H1 (cell line): ENCODE results near the gene PSMD3. TPM values are rescaled to one million over a fixed set of nuclear protein-coding genes. Genes with fewer than 3 reads are reported as not detected.

Experiments used
- CTCF ChIA-PET: fragments of 300-600 bp; sonication (Branson Sonifier 250); formaldehyde crosslinking; loops from one replicate; lab custom pipeline; 2021; ENCODE audit not compliant: partially characterized antibody; lab: Charles Lee
- POLR2A ChIA-PET: fragments of 300-600 bp; sonication (Branson Sonifier 250); formaldehyde crosslinking; loops from one replicate; lab custom pipeline; 2021; ENCODE audit warnings: inconsistent platforms; ENCODE audit not compliant: partially characterized antibody; lab: Charles Lee
- DNase-seq, 2 experiments: peaks; one replicate each; pipeline versions ENCODE4 v3.0.0 to v3.0.0-alpha.2; 2010 to 2022; ENCODE audit warnings: low spot score in 2 of 2, low read depth in 1 of 2, mixed read lengths in 1 of 2
- FAIRE-seq: peaks from 2 replicates; lab custom pipeline; 2011; peaks lifted over from hg19 to GRCh38; lab: Jason Lieb, UNC
- H2AFZ ChIP-seq: 2 replicates; pipeline ENCODE4 v1.8.1; 2012; ENCODE audit warnings: low read length, inconsistent platforms
- H2AK5ac ChIP-seq: 2 replicates; pipeline ENCODE4 v1.6.1; 2013; ENCODE audit warnings: low read depth, low read length
- H2BK120ac ChIP-seq: replicated peaks from 2 replicates; pipeline ENCODE3; 2013; ENCODE audit warnings: low read depth, low read length, inconsistent platforms
- H2BK12ac ChIP-seq: 2 replicates; pipeline ENCODE4 v1.6.1; 2013; ENCODE audit warnings: low read depth, low read length
- H2BK15ac ChIP-seq: 2 replicates; pipeline ENCODE4 v1.6.1; 2013; ENCODE audit warnings: low read length
- H2BK20ac ChIP-seq: 2 replicates; pipeline ENCODE4 v1.6.1; 2013; ENCODE audit warnings: low read length
- H2BK5ac ChIP-seq: 2 replicates; pipeline ENCODE4 v1.6.1; 2013; ENCODE audit warnings: low read depth, low read length
- H3K14ac ChIP-seq: 2 replicates; pipeline ENCODE4 v1.6.1; 2013; ENCODE audit warnings: inconsistent platforms; ENCODE audit not compliant: insufficient read length
- H3K18ac ChIP-seq: 2 replicates; pipeline ENCODE4 v1.6.1; 2013; ENCODE audit warnings: low read length; ENCODE audit errors: extremely low read depth
- H3K23ac ChIP-seq: 2 replicates; pipeline ENCODE4 v1.6.1; 2013; ENCODE audit warnings: inconsistent platforms; ENCODE audit not compliant: insufficient read length
- H3K23me2 ChIP-seq: 2 replicates; pipeline ENCODE4 v1.6.1; 2013; ENCODE audit warnings: low read depth, low read length
- H3K27ac ChIP-seq: 2 replicates; pipeline ENCODE4 v1.6.1; 2011; ENCODE audit warnings: low read depth, low read length, inconsistent platforms
- H3K27me3 ChIP-seq, 4 experiments: replicated peaks in 1 of 4; 1 replicate in 1 of 4; 2 replicates in 3 of 4; pipeline versions ENCODE4 v1.6.1 to v1.8.1; 2011 to 2013; ENCODE audit warnings: low read length in 3 of 4, mild to moderate bottlenecking in 3 of 4, inconsistent platforms in 2 of 4, mixed read lengths in 2 of 4, moderate library complexity in 1 of 4; ENCODE audit not compliant: control insufficient read depth in 3 of 4, insufficient read depth in 3 of 4; ENCODE audit errors: extremely low read depth in 1 of 4
- H3K36me3 ChIP-seq, 4 experiments: 2 replicates each; pipeline versions ENCODE4 v1.6.1 to v1.8.1; 2011 to 2013; ENCODE audit warnings: mild to moderate bottlenecking in 4 of 4, low read length in 3 of 4, moderate library complexity in 2 of 4, control low read depth in 1 of 4, inconsistent platforms in 1 of 4; ENCODE audit not compliant: insufficient read depth in 4 of 4, control insufficient read depth in 2 of 4
- H3K4ac ChIP-seq: replicated peaks from 2 replicates; pipeline ENCODE3; 2013; ENCODE audit warnings: low read length, low read depth, mixed read lengths, inconsistent platforms; ENCODE audit not compliant: insufficient read length
- H3K4me1 ChIP-seq, 4 experiments: replicated peaks in 1 of 4; 1 replicate in 1 of 4; 2 replicates in 3 of 4; pipeline versions ENCODE4 v1.6.1 to v1.8.1; 2011 to 2013; ENCODE audit warnings: low read length in 3 of 4, inconsistent platforms in 2 of 4, mixed read lengths in 1 of 4; ENCODE audit not compliant: insufficient read depth in 4 of 4, control insufficient read depth in 3 of 4
- H3K4me2 ChIP-seq, 2 experiments: 2 replicates each; pipeline versions ENCODE4 v1.6.1 to v1.8.1; 2011 to 2013; ENCODE audit warnings: low read depth in 2 of 2, low read length in 2 of 2, control low read depth in 1 of 2, inconsistent platforms in 1 of 2, mild to moderate bottlenecking in 1 of 2; ENCODE audit not compliant: insufficient read depth in 1 of 2
- H3K4me3 ChIP-seq, 4 experiments: fragments of 200-600, 300-600 bp in 1 of 4; sonication (generic), shearing (Covaris generic), sonication (Bioruptor Twin) in 1 of 4; 2 replicates each; pipeline versions ENCODE4 v1.5.1 to v1.8.1; 2011 to 2016; ENCODE audit warnings: low read length in 4 of 4, low read depth in 3 of 4, control low read depth in 2 of 4, inconsistent platforms in 2 of 4, mild to moderate bottlenecking in 2 of 4, mixed read lengths in 1 of 4, moderate library complexity in 1 of 4; ENCODE audit not compliant: insufficient read depth in 2 of 4; ENCODE audit errors: extremely low read depth in 1 of 4
- H3K56ac ChIP-seq: replicated peaks from 2 replicates; pipeline ENCODE3; 2013; ENCODE audit warnings: low read depth, mild to moderate bottlenecking, mixed read lengths, low read length, inconsistent platforms; ENCODE audit not compliant: insufficient read length
- H3K79me1 ChIP-seq: 2 replicates; pipeline ENCODE4 v1.6.1; 2013; ENCODE audit warnings: low read depth, low read length, control low read depth
- H3K79me2 ChIP-seq, 2 experiments: 2 replicates each; pipeline versions ENCODE4 v1.6.1 to v1.8.1; 2012 to 2013; ENCODE audit warnings: low read length in 2 of 2, mild to moderate bottlenecking in 2 of 2, inconsistent platforms in 1 of 2; ENCODE audit not compliant: insufficient read depth in 2 of 2, control insufficient read depth in 1 of 2
- H3K9ac ChIP-seq, 4 experiments: replicated peaks in 1 of 4; 1 replicate in 1 of 4; 2 replicates in 3 of 4; pipeline versions ENCODE4 v1.6.1 to v1.8.1; 2011 to 2013; ENCODE audit warnings: low read depth in 3 of 4, low read length in 3 of 4, control low read depth in 2 of 4, mild to moderate bottlenecking in 2 of 4, moderate library complexity in 2 of 4, inconsistent platforms in 1 of 4; ENCODE audit errors: extremely low read depth in 1 of 4
- H3K9me3 ChIP-seq, 2 experiments: 2 replicates each; pipeline versions ENCODE4 v1.6.1 to v1.8.1; 2012 to 2013; ENCODE audit warnings: mild to moderate bottlenecking in 2 of 2, moderate library complexity in 2 of 2, control low read depth in 1 of 2, inconsistent platforms in 1 of 2, low read depth in 1 of 2, low read length in 1 of 2, mixed read lengths in 1 of 2; ENCODE audit not compliant: insufficient read depth in 2 of 2
- H4K20me1 ChIP-seq, 2 experiments: replicated peaks in 1 of 2; 2 replicates each; pipeline versions ENCODE3 to v1.8.1; 2011 to 2013; ENCODE audit warnings: inconsistent platforms in 2 of 2, low read length in 2 of 2, mild to moderate bottlenecking in 1 of 2; ENCODE audit not compliant: insufficient read depth in 2 of 2, control insufficient read depth in 1 of 2
- H4K5ac ChIP-seq: 2 replicates; pipeline ENCODE4 v1.6.1; 2013; ENCODE audit warnings: low read length, low read depth, mixed read lengths, inconsistent platforms; ENCODE audit not compliant: insufficient read length
- H4K8ac ChIP-seq: 2 replicates; pipeline ENCODE4 v1.8.0; 2013; ENCODE audit warnings: mild to moderate bottlenecking, moderate library complexity, low read length, inconsistent platforms; ENCODE audit not compliant: insufficient read depth; ENCODE audit errors: extremely low read depth
- H4K91ac ChIP-seq: replicated peaks from 2 replicates; pipeline ENCODE3; 2013; ENCODE audit warnings: low read length, mixed read lengths, inconsistent platforms; ENCODE audit not compliant: insufficient read length
- EGR1 ChIP-seq: IDR thresholded peaks from 2 replicates; pipeline ENCODE4 v1.6.1; 2011; ENCODE audit warnings: low read depth, low read length, borderline replicate concordance
- HDAC2 ChIP-seq, 2 experiments: fragments of 300-600 bp in 1 of 2; sonication (generic) in 1 of 2; IDR thresholded peaks; 2 replicates each; pipeline ENCODE4 v1.6.1; 2011 to 2012; ENCODE audit warnings: low read depth in 2 of 2, low read length in 2 of 2, mild to moderate bottlenecking in 2 of 2, moderate library complexity in 2 of 2, borderline replicate concordance in 1 of 2, inconsistent platforms in 1 of 2
- JUN ChIP-seq: IDR thresholded peaks from 2 replicates; pipeline ENCODE4 v1.6.1; 2011; ENCODE audit warnings: low read depth, mild to moderate bottlenecking, improper control_type of control experiment, low read length
- KDM4A ChIP-seq: IDR thresholded peaks from one replicate; pipeline ENCODE4 v1.7.1; 2012; ENCODE audit warnings: low read depth, mild to moderate bottlenecking, moderate library complexity, low read length, inconsistent platforms; ENCODE audit not compliant: severe bottlenecking
- SIN3A ChIP-seq, 2 experiments: IDR thresholded peaks in 1 of 2; conservative IDR thresholded peaks in 1 of 2; 2 replicates each; pipeline ENCODE4 v1.6.1; 2011 to 2012; ENCODE audit warnings: low read length in 2 of 2, improper control_type of control experiment in 1 of 2, low read depth in 1 of 2, mild to moderate bottlenecking in 1 of 2
- SP4 ChIP-seq: IDR thresholded peaks from 2 replicates; pipeline ENCODE4 v1.6.1; 2012; ENCODE audit warnings: low read length, inconsistent platforms
- TBP ChIP-seq: IDR thresholded peaks from 2 replicates; pipeline ENCODE4 v1.6.1; 2011; ENCODE audit warnings: low read depth, low read length, improper control_type of control experiment
- WGBS, 2 experiments: shearing (Covaris generic) in 1 of 2; methylation state at CpG; one replicate each; pipeline versions ENCODE4 v1.1.6 to v1.1.7; 2013 to 2015; ENCODE audit warnings: low lambda C conversion rate in 2 of 2, mixed read lengths in 2 of 2, inconsistent platforms in 1 of 2, low coverage in 1 of 2, missing lambda C conversion rate in 1 of 2; ENCODE audit not compliant: insufficient replicate concordance in 2 of 2, insufficient coverage in 1 of 2, insufficient read length in 1 of 2; ENCODE audit errors: extremely low coverage in 1 of 2, missing lambda C conversion rate in 1 of 2; 5-methylcytosine and 5-hydroxymethylcytosine counted together
- polyA plus RNA-seq, 7 experiments: library from polyadenylated mRNA; depleted of rRNA in 3 of 7; stranded (reverse) in 5 of 7; unstranded in 2 of 7; fragments of >200 nt in 5 of 7; fragments of 200-250 nt in 2 of 7; gene quantifications; 1 replicate in 5 of 7; 2 replicates in 1 of 7; 4 replicates in 1 of 7; pipeline versions ENCODE4 v1.2.1 to v1.2.3, GENCODE V29; 2011 to 2013; ENCODE audit warnings: missing spikeins in 2 of 7, mixed read lengths in 2 of 7
- total RNA-seq: library from RNA; stranded (reverse); fragmentation: NEBNext Ultra II Directional; extraction: Animal tissue kit (Norgen Biotek cat#: 25700); gene quantifications from 2 replicates; pipeline ENCODE4 v1.2.1, GENCODE V29; 2021
- TF ChIP-seq, protein P1 (sequence below): IDR thresholded peaks from 2 replicates; pipeline ENCODE4 v1.6.1; 2011; ENCODE audit warnings: low read length, improper control_type of control experiment
- TF ChIP-seq, protein P2 (sequence below), 3 experiments: IDR thresholded peaks; 1 replicate in 2 of 3; 2 replicates in 1 of 3; pipeline versions ENCODE4 v1.5.1 to v1.6.1; 2011; ENCODE audit warnings: low read length in 3 of 3, mild to moderate bottlenecking in 3 of 3, inconsistent platforms in 2 of 3, low read depth in 1 of 3, moderate library complexity in 1 of 3; ENCODE audit not compliant: insufficient read depth in 1 of 3; ENCODE audit errors: control extremely low read depth in 1 of 3

Gene PSMD3
- total and polyA plus RNA-seq, 2 of the 8 experiments (the other 6 are each of a cell fraction or from before 2014, with no cell fraction given), result 151 to 198 TPM

DNA sequence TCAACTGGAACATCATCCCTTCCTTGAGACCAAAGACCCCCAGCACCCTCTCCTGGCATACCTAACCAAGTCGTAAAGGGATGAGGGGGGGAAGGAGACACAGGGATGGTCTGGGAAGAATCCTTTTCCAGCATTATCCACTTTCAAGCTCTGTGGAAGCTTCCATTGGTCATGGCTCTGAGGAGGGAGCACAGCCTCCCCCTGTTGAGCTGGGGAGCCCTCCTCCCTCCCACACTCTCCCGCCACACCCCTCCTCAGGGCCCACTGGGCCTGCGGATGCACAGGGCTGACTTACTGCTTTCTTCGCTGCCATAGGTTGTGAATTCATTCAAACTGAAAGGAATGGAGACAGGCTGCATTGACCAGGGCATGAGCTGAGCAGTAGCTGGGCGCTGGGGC lies 47.0 kb downstream of the PSMD3 start:
- no peak overlapping the region for H3K14ac ChIP-seq
- H2BK12ac ChIP-seq, result no peak overlapping the region
- H2BK120ac ChIP-seq, result no peak overlapping the region
- peaks cover 17 to 49% (median 34%) of the 10 kb centered on the region in 4 experiments for H3K36me3 ChIP-seq
- no peak overlapping the region for H3K18ac ChIP-seq
- H2BK15ac ChIP-seq, result no peak overlapping the region
- no peaks in the 10 kb centered on the region for H3K9me3 ChIP-seq
- WGBS, 2 experiments, result 87% methylated on average over 5 of the region's 5 CpGs; no CpG with 5 or more reads in 1 of the 2 experiments
- H2BK20ac ChIP-seq, result no peak overlapping the region
- H3K4me3 ChIP-seq, result no peak overlapping the region
- H4K20me1 ChIP-seq, result peaks cover 2% of the 10 kb centered on the region in 2 experiments
- H3K4ac ChIP-seq, result no peak overlapping the region
- no peak overlapping the region for H3K23ac ChIP-seq
- no peak overlapping the region for H3K56ac ChIP-seq
- H3K27me3 ChIP-seq, result no peaks in the 10 kb centered on the region
- no peak overlapping the region for H4K8ac ChIP-seq
- no peak overlapping the region for H2BK5ac ChIP-seq
- H3K23me2 ChIP-seq, result no peaks in the 10 kb centered on the region
- no peaks in the 10 kb centered on the region for H3K79me2 ChIP-seq
- no peak overlapping the region for H3K9ac ChIP-seq
- H3K4me2 ChIP-seq, result no peak overlapping the region
- no peak overlapping the region for H4K5ac ChIP-seq
- no peak for FAIRE-seq
- POLR2A ChIA-PET, result interaction anchor here (0.8 to 4.8 kb wide), 8 partner anchors 9 to 86 kb away, joined by 3 to 42 read pairs (median 3); partner anchors contain the start of gene CSF3
- no peak overlapping the region for H3K27ac ChIP-seq
- no peak for DNase-seq
- H3K4me1 ChIP-seq, result no peaks in the 10 kb centered on the region
- no peak overlapping the region for H2AK5ac ChIP-seq
- H2AFZ ChIP-seq, result no peak overlapping the region
- no peak overlapping the region for H4K91ac ChIP-seq
- CTCF ChIA-PET, result interaction anchor here (0.7 to 29.7 kb wide), 20 partner anchors 10 to 325 kb away, joined by 3 to 876 read pairs (median 5); partner anchors contain the start of genes CSF3, MED24, PSMD3 and THRA
- no peaks in the 10 kb centered on the region for H3K79me1 ChIP-seq
- TF ChIP-seq, protein P1, sequence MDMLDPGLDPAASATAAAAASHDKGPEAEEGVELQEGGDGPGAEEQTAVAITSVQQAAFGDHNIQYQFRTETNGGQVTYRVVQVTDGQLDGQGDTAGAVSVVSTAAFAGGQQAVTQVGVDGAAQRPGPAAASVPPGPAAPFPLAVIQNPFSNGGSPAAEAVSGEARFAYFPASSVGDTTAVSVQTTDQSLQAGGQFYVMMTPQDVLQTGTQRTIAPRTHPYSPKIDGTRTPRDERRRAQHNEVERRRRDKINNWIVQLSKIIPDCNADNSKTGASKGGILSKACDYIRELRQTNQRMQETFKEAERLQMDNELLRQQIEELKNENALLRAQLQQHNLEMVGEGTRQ, result no peak
- TF ChIP-seq, protein P2, sequence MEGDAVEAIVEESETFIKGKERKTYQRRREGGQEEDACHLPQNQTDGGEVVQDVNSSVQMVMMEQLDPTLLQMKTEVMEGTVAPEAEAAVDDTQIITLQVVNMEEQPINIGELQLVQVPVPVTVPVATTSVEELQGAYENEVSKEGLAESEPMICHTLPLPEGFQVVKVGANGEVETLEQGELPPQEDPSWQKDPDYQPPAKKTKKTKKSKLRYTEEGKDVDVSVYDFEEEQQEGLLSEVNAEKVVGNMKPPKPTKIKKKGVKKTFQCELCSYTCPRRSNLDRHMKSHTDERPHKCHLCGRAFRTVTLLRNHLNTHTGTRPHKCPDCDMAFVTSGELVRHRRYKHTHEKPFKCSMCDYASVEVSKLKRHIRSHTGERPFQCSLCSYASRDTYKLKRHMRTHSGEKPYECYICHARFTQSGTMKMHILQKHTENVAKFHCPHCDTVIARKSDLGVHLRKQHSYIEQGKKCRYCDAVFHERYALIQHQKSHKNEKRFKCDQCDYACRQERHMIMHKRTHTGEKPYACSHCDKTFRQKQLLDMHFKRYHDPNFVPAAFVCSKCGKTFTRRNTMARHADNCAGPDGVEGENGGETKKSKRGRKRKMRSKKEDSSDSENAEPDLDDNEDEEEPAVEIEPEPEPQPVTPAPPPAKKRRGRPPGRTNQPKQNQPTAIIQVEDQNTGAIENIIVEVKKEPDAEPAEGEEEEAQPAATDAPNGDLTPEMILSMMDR (IDR thresholded peaks at IDR 0.05; ENCODE audit: control extremely low read depth in 1 of 3, insufficient read depth in 1 of 3, low read depth in 1 of 3, low read length in 3 of 3), result no peak
- TF ChIP-seq HDAC2 (IDR thresholded peaks at IDR 0.05; ENCODE audit: borderline replicate concordance in 1 of 2, low read depth in 2 of 2, low read length in 2 of 2) (no peak), EGR1 (no peak), SP4 (no peak), SIN3A (conservative IDR thresholded peaks at IDR 0.05 in 1 of 2, IDR thresholded peaks at IDR 0.05 in 1 of 2; ENCODE audit: low read depth in 1 of 2, low read length in 2 of 2) (no peak), JUN (no peak), KDM4A (no peak), TBP (no peak)
